ENCODE results near the gene ERVFRD-1.

ERVFRD-1 gene

DNA sequence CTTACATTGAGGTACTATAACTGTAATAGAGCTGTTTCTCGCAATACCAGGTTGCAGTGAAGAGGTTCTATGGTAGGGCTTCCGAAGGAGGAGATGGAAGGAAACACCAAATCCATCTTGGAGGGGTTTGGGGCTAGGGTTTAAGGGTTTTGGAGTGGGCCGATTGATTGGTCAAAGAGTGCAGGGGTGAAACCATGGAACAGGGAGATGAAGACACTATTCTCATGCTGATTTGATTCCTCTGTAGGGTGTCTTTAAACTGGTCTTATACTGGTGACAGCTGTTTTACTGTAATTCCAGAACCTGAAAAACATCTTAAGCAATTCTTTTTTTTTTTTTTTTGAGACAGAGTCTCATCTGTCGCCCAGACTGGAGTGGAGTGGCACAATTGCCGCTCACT lies 10.1 kb downstream of the ERVFRD-1 start:
- Histone ChIP-seq H3K4me3 (replicated peaks; ENCODE audit: insufficient read depth, low read length) (no peak overlapping the region), H3K27ac (replicated peaks) (no peak overlapping the region), H3K27me3 (ENCODE audit: insufficient read depth, poor library complexity, severe bottlenecking) (no peaks in the 10 kb centered on the region)
- no peak for DNase-seq (ENCODE audit: low read depth in 1 of 2, low spot score in 1 of 2)
- TF ChIP-seq, protein P1, sequence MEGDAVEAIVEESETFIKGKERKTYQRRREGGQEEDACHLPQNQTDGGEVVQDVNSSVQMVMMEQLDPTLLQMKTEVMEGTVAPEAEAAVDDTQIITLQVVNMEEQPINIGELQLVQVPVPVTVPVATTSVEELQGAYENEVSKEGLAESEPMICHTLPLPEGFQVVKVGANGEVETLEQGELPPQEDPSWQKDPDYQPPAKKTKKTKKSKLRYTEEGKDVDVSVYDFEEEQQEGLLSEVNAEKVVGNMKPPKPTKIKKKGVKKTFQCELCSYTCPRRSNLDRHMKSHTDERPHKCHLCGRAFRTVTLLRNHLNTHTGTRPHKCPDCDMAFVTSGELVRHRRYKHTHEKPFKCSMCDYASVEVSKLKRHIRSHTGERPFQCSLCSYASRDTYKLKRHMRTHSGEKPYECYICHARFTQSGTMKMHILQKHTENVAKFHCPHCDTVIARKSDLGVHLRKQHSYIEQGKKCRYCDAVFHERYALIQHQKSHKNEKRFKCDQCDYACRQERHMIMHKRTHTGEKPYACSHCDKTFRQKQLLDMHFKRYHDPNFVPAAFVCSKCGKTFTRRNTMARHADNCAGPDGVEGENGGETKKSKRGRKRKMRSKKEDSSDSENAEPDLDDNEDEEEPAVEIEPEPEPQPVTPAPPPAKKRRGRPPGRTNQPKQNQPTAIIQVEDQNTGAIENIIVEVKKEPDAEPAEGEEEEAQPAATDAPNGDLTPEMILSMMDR (IDR thresholded peaks at IDR 0.05; ENCODE audit: insufficient read depth, low read length): no peak
- TF ChIP-seq SPI1 (IDR thresholded peaks at IDR 0.05; ENCODE audit: borderline replicate concordance, low read depth) (no peak), REST (IDR thresholded peaks at IDR 0.05; ENCODE audit: insufficient replicate concordance, low read depth) (no peak), POLR2AphosphoS5 (IDR thresholded peaks at IDR 0.05; ENCODE audit: low read depth) (no peak), GABPA (IDR thresholded peaks at IDR 0.05; ENCODE audit: low read depth) (no peak)

- no peak overlapping the region for H3K4me3 ChIP-seq (replicated peaks; ENCODE audit: insufficient read depth, low read length)
- H3K27me3 ChIP-seq (ENCODE audit: insufficient read depth, poor library complexity, severe bottlenecking): no peaks in the 10 kb centered on the region
- H3K27ac ChIP-seq (replicated peaks): no peak overlapping the region
- DNase-seq (ENCODE audit: low read depth in 1 of 2, low spot score in 1 of 2): no peak
- TF ChIP-seq POLR2AphosphoS5 (IDR thresholded peaks at IDR 0.05; ENCODE audit: low read depth): no peak
- TF ChIP-seq GABPA (IDR thresholded peaks at IDR 0.05; ENCODE audit: low read depth): no peak
- no peak for TF ChIP-seq SPI1 (IDR thresholded peaks at IDR 0.05; ENCODE audit: borderline replicate concordance, low read depth)
- TF ChIP-seq, protein P1 (IDR thresholded peaks at IDR 0.05; ENCODE audit: insufficient read depth, low read length): no peak
- no peak for TF ChIP-seq REST (IDR thresholded peaks at IDR 0.05; ENCODE audit: insufficient replicate concordance, low read depth)
Observed at GRCh38 chr6:11098004-11098403, 13.5 kb downstream of the ERVFRD-1 start.

DNA sequence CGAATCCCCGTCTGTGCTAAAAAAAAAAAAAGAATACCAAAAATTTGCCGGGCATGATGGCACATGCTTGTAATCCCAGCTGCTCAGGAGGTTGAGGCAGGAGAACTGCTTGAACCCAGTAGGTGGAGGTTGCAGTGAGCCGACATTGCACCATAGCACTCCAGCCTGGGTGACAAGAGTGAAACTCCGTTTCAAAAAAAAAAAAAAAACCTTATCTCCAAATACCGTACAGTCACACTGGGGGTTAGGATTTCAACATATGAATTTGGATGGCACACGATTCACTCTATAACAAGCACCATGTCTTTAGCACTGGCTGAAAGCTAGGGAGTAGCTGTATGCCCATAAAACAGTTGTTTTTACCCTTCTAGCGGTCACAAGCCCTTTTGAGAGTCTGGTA lies 14.0 kb downstream of the ERVFRD-1 start:
- Histone ChIP-seq H3K27me3 (ENCODE audit: insufficient read depth, poor library complexity, severe bottlenecking) (no peaks in the 10 kb centered on the region), H3K27ac (replicated peaks) (no peak overlapping the region), H3K4me3 (replicated peaks; ENCODE audit: insufficient read depth, low read length) (no peak overlapping the region)
- peak in 1 of 2 experiments; percentile 47 for DNase-seq (ENCODE audit: low read depth in 1 of 2, low spot score in 1 of 2)
- TF ChIP-seq POLR2AphosphoS5 (IDR thresholded peaks at IDR 0.05; ENCODE audit: low read depth): no peak
- TF ChIP-seq SPI1 (IDR thresholded peaks at IDR 0.05; ENCODE audit: borderline replicate concordance, low read depth): no peak
- TF ChIP-seq REST (IDR thresholded peaks at IDR 0.05; ENCODE audit: insufficient replicate concordance, low read depth): no peak
- TF ChIP-seq, protein P1 (IDR thresholded peaks at IDR 0.05; ENCODE audit: insufficient read depth, low read length): no peak
